Activated naive CD4-positive, alpha-beta T cell treated with anti-CD3 and anti-CD28 coated beads for 36 hours (primary cell): ENCODE results near the gene TMEM86B. TPM values are rescaled to one million over a fixed set of nuclear protein-coding genes. Genes with fewer than 3 reads are reported as not detected.

Experiments used
- CTCF ChIA-PET: fragments of 350-600 bp; sonication (Branson Sonifier 250); formaldehyde crosslinking; loops from one replicate; lab custom pipeline; 2021; ENCODE audit warnings: antibody characterized with exemption; lab: Charles Lee
- DNase-seq: peaks from one replicate; pipeline ENCODE4 v3.0.0-alpha.2; 2020
- H3K27ac Mint-ChIP-seq: one replicate; pipeline ENCODE4 v1.8.0; 2021; ENCODE audit warnings: mild to moderate bottlenecking, mixed read lengths
- H3K27me3 Mint-ChIP-seq: one replicate; pipeline ENCODE4 v1.8.0; 2021; ENCODE audit warnings: low read depth, mixed read lengths
- H3K36me3 Mint-ChIP-seq: one replicate; pipeline ENCODE4 v1.8.0; 2021; ENCODE audit warnings: low read depth, mixed read lengths
- H3K4me1 Mint-ChIP-seq: one replicate; pipeline ENCODE4 v1.8.0; 2021; ENCODE audit warnings: low read depth, mixed read lengths
- H3K4me3 Mint-ChIP-seq: one replicate; pipeline ENCODE4 v1.8.0; 2021; ENCODE audit warnings: mild to moderate bottlenecking, moderate library complexity, mixed read lengths
- H3K9me3 Mint-ChIP-seq: one replicate; pipeline ENCODE4 v1.8.0; 2021; ENCODE audit warnings: mixed read lengths
- intact Hi-C: fragments of 100-400 bp; cut with micrococcal nuclease; formaldehyde crosslinking; loops from one replicate; pipeline ENCODE4 v1.15.1; 2023
- microRNA-seq: library from miRNA; unstranded; fragments of <30 nt; microRNA quantifications from one replicate; pipeline ENCODE4 v1.2.0, GENCODE V29; 2022; ENCODE audit warnings: borderline microRNAs expressed, borderline replicate concordance
- total RNA-seq, 2 experiments: library from RNA; stranded (reverse); gene quantifications; one replicate each; pipeline ENCODE4 v1.2.3, GENCODE V29; 2021

TMEM86B gene
- total RNA-seq, 2 experiments from 2014 or later = 6.1 to 6.8 TPM

- no peak for DNase-seq
- CTCF ChIA-PET = interaction anchor here (0.9 kb wide), 1 partner anchor 52 kb away, joined by 3 read pairs; no protein-coding TSS in a partner anchor
- H3K36me3 Mint-ChIP-seq = no peaks in the 10 kb centered on the region
- peaks cover 6% of the 10 kb centered on the region for H3K4me1 Mint-ChIP-seq
- no peaks in the 10 kb centered on the region for H3K9me3 Mint-ChIP-seq
- H3K27me3 Mint-ChIP-seq = peaks cover 9% of the 10 kb centered on the region
- intact Hi-C loops = no loop called here
- H3K27ac Mint-ChIP-seq = no peak overlapping the region
- H3K4me3 Mint-ChIP-seq = no peak overlapping the region
These were observed 35.1 kb downstream of the TMEM86B start for GRCh38 chr19:55193481-55193880.

GRCh38 chr19:55189403-55189835 lies 39.1 kb downstream of the TMEM86B start:
- H3K4me3 Mint-ChIP-seq = no peak overlapping the region
- H3K4me1 Mint-ChIP-seq = peaks cover 7% of the 10 kb centered on the region
- H3K9me3 Mint-ChIP-seq = no peaks in the 10 kb centered on the region
- DNase-seq = no peak
- H3K27ac Mint-ChIP-seq = no peak overlapping the region
- H3K27me3 Mint-ChIP-seq = peaks cover 14% of the 10 kb centered on the region
- CTCF ChIA-PET = no interaction called here
- H3K36me3 Mint-ChIP-seq = no peaks in the 10 kb centered on the region
- intact Hi-C loops = no loop called here

GRCh38 chr19:55188625-55189024 lies 39.9 kb downstream of the TMEM86B start:
- CTCF ChIA-PET = no interaction called here
- Mint-ChIP-seq H3K9me3 (no peaks in the 10 kb centered on the region), H3K36me3 (no peaks in the 10 kb centered on the region), H3K27me3 (peaks cover 18% of the 10 kb centered on the region), H3K27ac (no peak overlapping the region), H3K4me1 (peaks cover 7% of the 10 kb centered on the region), H3K4me3 (no peak overlapping the region)
- DNase-seq = no peak
- intact Hi-C loops = no loop called here

GRCh38 chr19:55186080-55186479 lies 42.5 kb downstream of the TMEM86B start:
- Mint-ChIP-seq H3K36me3 (no peaks in the 10 kb centered on the region), H3K27ac (no peak overlapping the region), H3K27me3 (peaks cover 23% of the 10 kb centered on the region), H3K4me3 (no peak overlapping the region), H3K9me3 (no peaks in the 10 kb centered on the region), H3K4me1 (peaks cover 7% of the 10 kb centered on the region)
- intact Hi-C loops = no loop called here
- DNase-seq = no peak
- CTCF ChIA-PET = no interaction called here

GRCh38 chr19:55181740-55182139 lies 46.8 kb downstream of the TMEM86B start:
- Mint-ChIP-seq H3K9me3 (no peaks in the 10 kb centered on the region), H3K4me1 (peaks cover 13% of the 10 kb centered on the region), H3K27me3 (peaks cover 57% of the 10 kb centered on the region), H3K4me3 (no peak overlapping the region), H3K27ac (no peak overlapping the region), H3K36me3 (no peaks in the 10 kb centered on the region)
- DNase-seq = no peak
- CTCF ChIA-PET = no interaction called here
- intact Hi-C loops = no loop called here

- Mint-ChIP-seq H3K4me3 (peak within 1 kb of the TSS; percentile 58), H3K9me3 (no peaks in the 10 kb centered on the region), H3K36me3 (no peaks in the 10 kb centered on the region), H3K27ac (no peak within 1 kb of the TSS), H3K27me3 (peaks cover 65% of the 10 kb centered on the region), H3K4me1 (peaks cover 14% of the 10 kb centered on the region)
- CTCF ChIA-PET = no interaction called here
- intact Hi-C loops = loop anchor here (2.0 kb wide), 2 partner anchors 37 to 79 kb away; partner anchors contain the start of gene PPP6R1
- DNase-seq = peak; percentile 69
These were observed 48.7 kb downstream of the TMEM86B start, which contains the start of gene SYT5 for GRCh38 chr19:55179606-55180484. Gene SYT5, minus strand, starts transcription at chr19:55180289. Its CDS starts 1,248 bp downstream, at chr19:55179041.

GRCh38 chr19:55178781-55179599 lies 49.6 kb downstream of the TMEM86B start:
- CTCF ChIA-PET = no interaction called here
- H3K4me3 Mint-ChIP-seq = peak overlapping the region; percentile 58
- H3K27me3 Mint-ChIP-seq = peaks cover 69% of the 10 kb centered on the region
- H3K36me3 Mint-ChIP-seq = no peaks in the 10 kb centered on the region
- H3K27ac Mint-ChIP-seq = no peak overlapping the region
- intact Hi-C loops = loop anchor here (2.0 kb wide), 2 partner anchors 38 to 80 kb away; partner anchors contain the start of gene PPP6R1
- DNase-seq = peak; percentile 83
- no peaks in the 10 kb centered on the region for H3K9me3 Mint-ChIP-seq
- H3K4me1 Mint-ChIP-seq = peaks cover 18% of the 10 kb centered on the region

Small RNA genes lying within 50 kb of the gene (microRNA-seq; reads per million reads assigned to microRNA genes)
- gene MIR6802 (1.6 reads per million), gene MIR6803 (5.5 reads per million, percentile 3 among the genes with 10 or more reads in this experiment), gene MIR6804 (5.5 reads per million, percentile 3 among the genes with 10 or more reads in this experiment)

Other genes with a start within 250 kb of the TMEM86B start
- not detected for gene GP6, start 190.5 kb downstream of the TMEM86B start, total RNA-seq
- 1 to 10 TPM; 8.7 to 8.9 TPM for gene RDH13, start 165.6 kb downstream of the TMEM86B start, total RNA-seq
- gene EPS8L1, start 152.9 kb downstream of the TMEM86B start, total RNA-seq = under 1 TPM; 0.88 to 0.89 TPM
- gene PPP1R12C, start 111.1 kb downstream of the TMEM86B start, total RNA-seq = 10 to 100 TPM; 41.2 to 42.1 TPM
- not detected for gene TNNT1, start 79.6 kb downstream of the TMEM86B start, total RNA-seq
- gene TNNI3, start 71.0 kb downstream of the TMEM86B start, total RNA-seq = not detected
- not detected for gene DNAAF3, start 62.1 kb downstream of the TMEM86B start, total RNA-seq
- gene SYT5, start 48.5 kb downstream of the TMEM86B start, total RNA-seq = not detected
- not detected for gene PTPRH, start 19.3 kb downstream of the TMEM86B start, total RNA-seq
- gene PPP6R1, start 30.3 kb upstream of the TMEM86B start, total RNA-seq = 100 to 1,000 TPM; 166 to 174 TPM
- 10 to 100 TPM; 44.3 to 45.0 TPM for gene HSPBP1, start 51.3 kb upstream of the TMEM86B start, total RNA-seq
- 1 to 10 TPM; 1.4 to 2.2 TPM for gene BRSK1, start 55.2 kb upstream of the TMEM86B start, total RNA-seq
- not detected for gene TMEM150B, start 96.6 kb upstream of the TMEM86B start, total RNA-seq
- 10 to 100 TPM; 45.9 to 47.1 TPM for gene KMT5C, start 111.1 kb upstream of the TMEM86B start, total RNA-seq
- under 1 TPM; 0.57 to 0.64 TPM for gene COX6B2, start 126.0 kb upstream of the TMEM86B start, total RNA-seq
- not detected for gene GARIN5B, start 134.5 kb upstream of the TMEM86B start, total RNA-seq
- gene IL11, start 141.7 kb upstream of the TMEM86B start, total RNA-seq = not detected
- gene TMEM190, start 148.1 kb upstream of the TMEM86B start, total RNA-seq = not detected
- 10 to 100 TPM in 1 of 2 experiments, 1 to 10 TPM in 1; 9.9 to 10.2 TPM for gene TMEM238, start 155.5 kb upstream of the TMEM86B start, total RNA-seq
- 1,000 to 10,000 TPM; 3,327 to 3,354 TPM for gene RPL28, start 157.2 kb upstream of the TMEM86B start, total RNA-seq
- 100 to 1,000 TPM; 294 to 307 TPM for gene UBE2S, start 179.0 kb upstream of the TMEM86B start, total RNA-seq
- not detected for gene SHISA7, start 214.5 kb upstream of the TMEM86B start, total RNA-seq
- 10 to 100 TPM; 18.6 to 20.5 TPM for gene ISOC2, start 232.9 kb upstream of the TMEM86B start, total RNA-seq
- not detected for gene C19orf85, start 236.0 kb upstream of the TMEM86B start, total RNA-seq
- gene ZNF628, start 247.9 kb upstream of the TMEM86B start, total RNA-seq = 1 to 10 TPM; 6.0 to 6.1 TPM